ENCODE data around the gene GRID2IP. TPM values are rescaled to one million over a fixed set of nuclear protein-coding genes. Genes with fewer than 3 reads are reported as not detected.

The GRID2IP gene
- total RNA-seq, 2 experiments from 2014 or later = 0.28 to 0.53 TPM

DNA sequence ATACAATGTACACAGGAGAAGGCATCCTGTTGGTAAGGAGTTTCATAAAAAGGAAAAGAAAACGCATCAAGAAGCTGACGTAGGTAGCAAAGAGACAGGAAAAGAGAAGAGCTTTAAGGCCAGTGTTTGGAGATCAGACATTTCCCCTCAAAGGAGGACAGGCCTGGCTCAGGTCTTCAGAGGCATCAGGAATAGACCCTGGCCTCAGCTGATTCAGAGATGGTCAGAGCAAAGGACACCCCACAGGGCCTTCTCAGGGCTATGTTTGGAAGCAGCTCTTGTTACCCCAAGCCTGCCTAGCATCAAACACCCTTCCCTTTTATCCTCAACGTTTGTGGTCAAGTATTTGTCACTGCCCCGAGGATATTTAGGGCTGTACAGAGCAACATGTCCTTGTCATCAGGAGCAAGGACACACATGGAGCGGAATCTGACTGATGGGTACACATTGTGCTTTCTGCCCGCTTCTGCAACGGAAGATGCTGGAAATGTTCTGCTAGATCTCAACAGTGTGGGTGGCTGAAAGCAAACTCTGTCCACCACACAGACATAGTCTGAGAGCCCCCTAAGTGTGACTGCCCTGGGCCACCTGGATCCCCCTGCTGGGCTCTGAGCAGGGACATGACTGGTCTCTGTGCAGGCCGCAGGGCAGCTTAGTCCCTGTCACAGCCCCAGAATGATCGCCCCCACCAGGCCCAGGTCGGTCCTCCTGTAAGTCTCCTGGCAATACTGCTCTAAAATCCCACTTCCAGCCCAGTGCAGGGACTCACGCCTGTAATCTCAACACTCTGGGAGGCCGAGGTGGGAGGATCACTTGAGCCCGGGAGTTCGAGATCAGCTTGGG lies 25.0 kb upstream of the GRID2IP start:
- H3K9me3 Mint-ChIP-seq = no peaks in the 10 kb centered on the region
- no peak for DNase-seq
- POLR2A ChIA-PET = interaction anchor here (0.6 kb wide), 3 partner anchors 17 to 64 kb away, joined by 3 to 7 read pairs (median 3); no protein-coding TSS in a partner anchor

DNA sequence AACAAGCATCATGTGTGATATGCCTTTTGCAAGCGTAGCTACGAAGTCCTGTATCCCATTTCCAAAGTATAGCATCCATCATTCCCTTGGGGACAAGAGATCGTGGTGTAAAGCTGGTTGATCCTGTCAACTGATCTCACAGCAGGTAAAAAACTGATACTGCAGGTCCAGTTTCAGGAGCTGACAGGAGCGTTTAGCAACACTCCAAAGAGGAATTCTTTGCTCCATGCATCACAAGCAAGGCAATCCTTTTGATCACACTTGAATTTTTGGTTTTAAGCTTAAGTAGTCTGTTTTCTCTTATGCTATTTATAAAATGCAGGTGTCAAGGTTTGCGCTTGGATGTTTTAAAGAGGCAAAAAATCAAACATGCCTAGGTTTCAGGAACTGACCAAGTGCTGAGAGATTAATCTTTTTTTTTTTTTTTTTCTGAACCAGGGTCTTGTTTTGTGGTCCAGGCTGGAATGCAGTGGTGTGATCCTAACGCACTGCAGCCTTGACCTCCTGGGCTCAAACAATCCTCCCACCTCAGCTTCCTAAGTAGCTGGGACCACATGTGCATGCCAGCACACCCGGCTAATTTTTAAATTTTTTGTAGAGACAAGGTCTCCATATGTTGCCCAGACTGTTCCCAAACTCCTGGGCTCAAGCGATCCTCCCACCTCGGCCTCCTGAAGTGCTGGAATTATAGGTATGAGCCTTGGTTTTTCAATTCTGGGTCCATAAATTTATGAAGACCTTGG lies 24.2 kb upstream of the GRID2IP start:
- Mint-ChIP-seq H3K4me3 (peak overlapping the region; percentile 37), H3K27me3 (no peaks in the 10 kb centered on the region), H3K27ac (no peak overlapping the region), H3K4me1 (peaks cover 12% of the 10 kb centered on the region), H3K36me3 (peaks cover 6% of the 10 kb centered on the region), H3K9me3 (no peaks in the 10 kb centered on the region)
- POLR2A ChIA-PET = interaction anchor here (0.6 kb wide), 2 partner anchors 17 to 63 kb away, joined by 3 to 7 read pairs; no protein-coding TSS in a partner anchor
- ATAC-seq (ENCODE audit: low read depth) = no peak
- DNase-seq = no peak

More for the DNA sequence above, 25.0 kb upstream of the GRID2IP start:
- no peak overlapping the region for H3K27ac Mint-ChIP-seq
- H3K4me3 Mint-ChIP-seq = peak overlapping the region; percentile 47
- peaks cover 9% of the 10 kb centered on the region for H3K36me3 Mint-ChIP-seq
- peaks cover 15% of the 10 kb centered on the region for H3K4me1 Mint-ChIP-seq
- no peaks in the 10 kb centered on the region for H3K27me3 Mint-ChIP-seq
- ATAC-seq (ENCODE audit: low read depth) = no peak

GRCh38 chr7:6571160-6571779 lies 20.0 kb upstream of the GRID2IP start:
- no peaks in the 10 kb centered on the region for H3K9me3 Mint-ChIP-seq
- H3K27ac Mint-ChIP-seq = no peak overlapping the region
- no peak overlapping the region for H3K4me3 Mint-ChIP-seq
- no peaks in the 10 kb centered on the region for H3K36me3 Mint-ChIP-seq
- H3K4me1 Mint-ChIP-seq = peaks cover 1% of the 10 kb centered on the region
- H3K27me3 Mint-ChIP-seq = peaks cover 4% of the 10 kb centered on the region
- ATAC-seq (ENCODE audit: low read depth) = no peak
- POLR2A ChIA-PET = interaction anchor here (0.7 kb wide), 1 partner anchor 109 kb away, joined by 3 read pairs; no protein-coding TSS in a partner anchor
- DNase-seq = no peak

- no peak overlapping the region for H3K27ac Mint-ChIP-seq
- H3K36me3 Mint-ChIP-seq = no peaks in the 10 kb centered on the region
- H3K9me3 Mint-ChIP-seq = no peaks in the 10 kb centered on the region
- H3K4me3 Mint-ChIP-seq = no peak overlapping the region
- POLR2A ChIA-PET = no interaction called here
- peaks cover 2% of the 10 kb centered on the region for H3K4me1 Mint-ChIP-seq
- peaks cover 4% of the 10 kb centered on the region for H3K27me3 Mint-ChIP-seq
- ATAC-seq (ENCODE audit: low read depth) = no peak
- no peak for DNase-seq
These were observed 16.6 kb upstream of the GRID2IP start for GRCh38 chr7:6567886-6568285.

- DNase-seq = no peak
- peaks cover 2% of the 10 kb centered on the region for H3K4me1 Mint-ChIP-seq
- no peaks in the 10 kb centered on the region for H3K9me3 Mint-ChIP-seq
- no peak for ATAC-seq (ENCODE audit: low read depth)
- H3K27me3 Mint-ChIP-seq = peaks cover 4% of the 10 kb centered on the region
- no peaks in the 10 kb centered on the region for H3K36me3 Mint-ChIP-seq
- no peak overlapping the region for H3K4me3 Mint-ChIP-seq
- no peak overlapping the region for H3K27ac Mint-ChIP-seq
- POLR2A ChIA-PET = interaction anchor here (0.6 to 0.7 kb wide), 2 partner anchors 38 to 43 kb away, joined by 3 read pairs; no protein-coding TSS in a partner anchor
These were observed 14.4 kb upstream of the GRID2IP start for GRCh38 chr7:6565655-6566054.

- Mint-ChIP-seq H3K27me3 (peaks cover 6% of the 10 kb centered on the region), H3K27ac (no peak overlapping the region), H3K9me3 (no peaks in the 10 kb centered on the region), H3K4me3 (no peak overlapping the region), H3K36me3 (no peaks in the 10 kb centered on the region), H3K4me1 (peaks cover 2% of the 10 kb centered on the region)
- DNase-seq (no peak), ATAC-seq (ENCODE audit: low read depth) (no peak)
- POLR2A ChIA-PET = no interaction called here
These were observed 12.9 kb upstream of the GRID2IP start for GRCh38 chr7:6563936-6564770.

DNA sequence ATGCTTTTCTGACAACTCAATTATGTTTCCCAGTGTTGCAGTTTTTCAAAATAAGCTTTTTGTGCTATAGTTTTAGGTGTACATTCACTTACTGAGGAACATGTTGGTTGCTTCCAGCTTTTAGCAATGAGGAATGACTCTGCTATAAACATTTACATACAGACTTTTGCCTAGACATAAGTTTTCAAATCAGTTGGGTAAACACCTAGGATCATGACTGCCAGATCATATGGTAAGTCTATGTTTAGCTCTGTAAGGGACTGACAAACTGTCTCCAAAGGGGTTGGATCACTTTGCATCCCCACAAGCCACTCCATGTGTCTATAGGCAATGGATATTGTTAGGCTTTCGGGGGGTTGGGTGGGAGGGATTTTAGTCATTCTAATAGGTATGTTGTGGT lies 10.8 kb upstream of the GRID2IP start:
- peaks cover 2% of the 10 kb centered on the region for H3K27me3 Mint-ChIP-seq
- H3K4me1 Mint-ChIP-seq = peaks cover 2% of the 10 kb centered on the region
- DNase-seq = no peak
- H3K4me3 Mint-ChIP-seq = no peak overlapping the region
- H3K9me3 Mint-ChIP-seq = no peaks in the 10 kb centered on the region
- H3K27ac Mint-ChIP-seq = no peak overlapping the region
- no peak for ATAC-seq (ENCODE audit: low read depth)
- POLR2A ChIA-PET = interaction anchor here (0.7 kb wide), 2 partner anchors 44 to 53 kb away, joined by 3 read pairs; no protein-coding TSS in a partner anchor
- H3K36me3 Mint-ChIP-seq = no peaks in the 10 kb centered on the region

GRCh38 chr7:6559896-6560295 lies 8.6 kb upstream of the GRID2IP start:
- Mint-ChIP-seq H3K36me3 (peaks cover 2% of the 10 kb centered on the region), H3K9me3 (no peaks in the 10 kb centered on the region), H3K27ac (no peak overlapping the region), H3K4me3 (no peak overlapping the region), H3K4me1 (peaks cover 2% of the 10 kb centered on the region), H3K27me3 (peaks cover 2% of the 10 kb centered on the region)
- POLR2A ChIA-PET = interaction anchor here (1.3 kb wide), 1 partner anchor 49 kb away, joined by 3 read pairs; no protein-coding TSS in a partner anchor
- ATAC-seq (ENCODE audit: low read depth) (no peak), DNase-seq (no peak)

DNA sequence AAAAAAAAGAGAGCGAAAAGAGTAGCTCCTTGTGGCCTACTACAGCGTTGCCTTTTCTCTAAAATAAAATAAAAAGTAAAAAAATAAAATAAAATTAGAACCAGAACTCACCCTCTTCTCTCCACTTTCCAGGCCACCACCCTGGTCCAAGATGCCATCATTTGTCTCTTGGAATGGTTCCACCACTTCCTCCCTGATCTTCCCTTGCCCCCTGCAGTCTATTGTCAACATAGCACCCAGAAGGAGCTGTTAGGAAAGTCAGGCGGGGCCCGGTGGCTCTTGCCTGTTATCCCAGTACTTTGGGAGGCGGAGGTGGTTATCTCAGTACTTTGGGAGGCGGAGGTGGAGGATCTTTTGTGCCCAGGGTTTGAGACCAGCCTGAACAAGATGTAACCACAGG lies 7.6 kb upstream of the GRID2IP start:
- peaks cover 7% of the 10 kb centered on the region for H3K4me1 Mint-ChIP-seq
- no peaks in the 10 kb centered on the region for H3K9me3 Mint-ChIP-seq
- no peak overlapping the region for H3K4me3 Mint-ChIP-seq
- peaks cover 2% of the 10 kb centered on the region for H3K36me3 Mint-ChIP-seq
- peaks cover 2% of the 10 kb centered on the region for H3K27me3 Mint-ChIP-seq
- POLR2A ChIA-PET = interaction anchor here (0.6 to 1.3 kb wide), 7 partner anchors 17 to 177 kb away, joined by 3 to 7 read pairs (median 3); no protein-coding TSS in a partner anchor
- DNase-seq (no peak), ATAC-seq (ENCODE audit: low read depth) (peak; percentile 37)
- H3K27ac Mint-ChIP-seq = no peak overlapping the region

DNA sequence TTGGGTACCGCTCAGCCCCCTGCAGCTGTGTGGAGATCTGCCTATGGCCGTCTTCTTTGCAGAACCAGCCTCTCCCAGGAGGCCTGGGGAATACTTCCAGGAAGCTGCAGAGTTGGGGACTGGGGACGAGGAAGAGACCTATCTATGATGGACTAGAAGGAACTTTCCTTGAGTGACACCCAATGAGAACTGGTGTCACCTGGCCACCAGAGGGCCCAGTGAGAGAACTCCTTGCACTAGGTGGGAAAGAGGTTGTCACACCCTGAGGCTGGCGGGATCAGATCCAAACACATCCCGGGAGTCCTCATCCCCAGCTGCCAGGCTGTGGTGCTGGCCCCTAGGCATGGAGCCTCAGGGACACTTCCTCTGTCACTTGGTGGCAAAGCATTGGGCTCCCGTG lies 4.9 kb upstream of the GRID2IP start:
- Mint-ChIP-seq H3K27ac (no peak overlapping the region), H3K9me3 (no peaks in the 10 kb centered on the region), H3K4me3 (no peak overlapping the region), H3K27me3 (peaks cover 2% of the 10 kb centered on the region), H3K36me3 (peaks cover 2% of the 10 kb centered on the region), H3K4me1 (peaks cover 7% of the 10 kb centered on the region)
- ATAC-seq (ENCODE audit: low read depth) (no peak), DNase-seq (no peak)
- POLR2A ChIA-PET = interaction anchor here (0.6 to 0.7 kb wide), 2 partner anchors 26 to 398 kb away, joined by 4 to 6 read pairs; no protein-coding TSS in a partner anchor

DNA sequence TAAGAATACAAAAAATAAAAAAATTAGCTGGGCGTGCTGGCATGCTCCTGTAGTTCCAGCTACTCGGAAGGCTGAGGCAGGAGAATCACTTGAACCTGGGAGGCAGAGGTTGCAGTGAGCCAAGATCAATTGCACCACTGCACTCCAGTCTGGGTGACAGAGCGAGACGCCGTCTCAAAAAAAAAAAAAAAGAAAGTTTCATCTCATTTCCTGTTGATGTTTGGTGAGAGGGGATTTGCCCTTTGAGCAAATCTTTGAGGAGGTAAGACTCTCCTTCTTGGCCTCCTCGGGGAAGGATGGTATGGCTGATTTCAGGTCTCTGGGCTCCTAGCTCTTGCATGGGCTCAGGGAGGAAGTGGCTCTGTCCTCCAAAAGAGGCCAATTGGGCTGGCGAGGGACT lies 3.6 kb upstream of the GRID2IP start:
- Mint-ChIP-seq H3K4me3 (peak overlapping the region; percentile 73), H3K36me3 (peaks cover 2% of the 10 kb centered on the region), H3K27ac (peak overlapping the region; percentile 92), H3K9me3 (no peaks in the 10 kb centered on the region), H3K27me3 (peaks cover 2% of the 10 kb centered on the region), H3K4me1 (peaks cover 7% of the 10 kb centered on the region)
- no peak for DNase-seq
- POLR2A ChIA-PET = interaction anchor here (1.2 kb wide), 1 partner anchor 35 kb away, joined by 6 read pairs; the partner anchor contains the start of gene INTS15
- ATAC-seq (ENCODE audit: low read depth) = peak; percentile 56

DNA sequence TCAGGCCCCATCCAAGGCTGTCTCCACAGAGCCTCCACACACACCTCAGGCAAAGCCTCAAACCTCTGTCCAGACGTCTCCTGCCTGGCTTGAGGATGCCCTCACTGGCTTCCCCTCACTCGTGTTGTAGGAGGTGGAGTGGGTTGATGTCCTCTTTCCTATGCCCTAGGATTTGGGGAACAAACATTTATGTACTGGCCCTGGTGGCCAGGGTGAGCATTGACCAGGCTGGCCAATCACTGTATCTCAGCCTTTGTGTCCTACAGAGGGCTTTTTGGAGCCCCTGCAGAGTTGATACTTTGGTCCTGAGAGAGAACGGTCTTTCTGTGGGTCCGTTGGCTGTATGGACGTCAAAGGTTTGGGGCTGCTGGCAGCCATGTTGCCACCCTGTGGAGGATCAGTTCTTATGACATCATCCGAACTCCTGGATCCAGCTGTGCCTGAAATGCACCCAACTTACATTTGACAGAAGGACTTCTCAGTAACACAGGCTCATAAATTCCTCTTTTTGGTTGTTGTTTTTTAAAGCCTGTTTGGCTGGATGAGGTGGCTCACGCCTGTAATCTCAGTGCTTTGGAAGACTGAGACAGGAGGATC lies 2.3 kb upstream of the GRID2IP start:
- Mint-ChIP-seq H3K27me3 (no peaks in the 10 kb centered on the region), H3K4me3 (no peak overlapping the region), H3K36me3 (peaks cover 2% of the 10 kb centered on the region), H3K9me3 (no peaks in the 10 kb centered on the region), H3K4me1 (peaks cover 7% of the 10 kb centered on the region), H3K27ac (no peak overlapping the region)
- POLR2A ChIA-PET = interaction anchor here (0.7 kb wide), 1 partner anchor 8 kb away, joined by 4 read pairs; no protein-coding TSS in a partner anchor
- no peak for ATAC-seq (ENCODE audit: low read depth)
- DNase-seq = no peak
